GM12875 (cell line): ENCODE measurements around the gene SEZ6L.

Source experiments
- H3K4me3 ChIP-seq: one replicate; pipeline ENCODE4 v1.5.1; 2011; ENCODE audit warnings: low read depth, low read length, control low read depth
- TF ChIP-seq, protein P1 (sequence below): IDR thresholded peaks from 2 replicates; pipeline ENCODE4 v1.5.1; 2011; ENCODE audit warnings: low read depth, mild to moderate bottlenecking, control low read depth, inconsistent platforms, low read length, moderate library complexity, borderline replicate concordance; ENCODE audit not compliant: insufficient read depth

The SEZ6L gene

DNA sequence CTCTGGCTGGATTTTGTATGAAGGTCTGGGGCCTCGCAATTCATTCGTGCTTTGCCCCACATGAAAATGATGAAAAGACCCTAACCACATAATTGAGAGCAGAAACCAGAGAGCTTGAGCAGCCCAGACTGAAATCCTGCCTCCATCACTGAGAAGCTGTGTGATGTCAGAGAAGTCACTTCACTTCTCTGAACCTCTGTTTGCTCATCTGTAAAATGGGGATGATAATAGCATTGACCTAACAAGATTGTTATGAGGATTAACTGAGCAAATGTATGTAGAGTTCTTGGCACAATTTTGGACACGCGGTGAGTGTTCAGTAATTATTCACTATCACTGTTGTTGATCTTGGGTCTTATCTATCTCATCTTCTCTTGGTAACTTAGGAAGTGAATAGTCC lies 203.6 kb downstream of the SEZ6L start:
- H3K4me3 ChIP-seq = no peak overlapping the region
- TF ChIP-seq, protein P1, sequence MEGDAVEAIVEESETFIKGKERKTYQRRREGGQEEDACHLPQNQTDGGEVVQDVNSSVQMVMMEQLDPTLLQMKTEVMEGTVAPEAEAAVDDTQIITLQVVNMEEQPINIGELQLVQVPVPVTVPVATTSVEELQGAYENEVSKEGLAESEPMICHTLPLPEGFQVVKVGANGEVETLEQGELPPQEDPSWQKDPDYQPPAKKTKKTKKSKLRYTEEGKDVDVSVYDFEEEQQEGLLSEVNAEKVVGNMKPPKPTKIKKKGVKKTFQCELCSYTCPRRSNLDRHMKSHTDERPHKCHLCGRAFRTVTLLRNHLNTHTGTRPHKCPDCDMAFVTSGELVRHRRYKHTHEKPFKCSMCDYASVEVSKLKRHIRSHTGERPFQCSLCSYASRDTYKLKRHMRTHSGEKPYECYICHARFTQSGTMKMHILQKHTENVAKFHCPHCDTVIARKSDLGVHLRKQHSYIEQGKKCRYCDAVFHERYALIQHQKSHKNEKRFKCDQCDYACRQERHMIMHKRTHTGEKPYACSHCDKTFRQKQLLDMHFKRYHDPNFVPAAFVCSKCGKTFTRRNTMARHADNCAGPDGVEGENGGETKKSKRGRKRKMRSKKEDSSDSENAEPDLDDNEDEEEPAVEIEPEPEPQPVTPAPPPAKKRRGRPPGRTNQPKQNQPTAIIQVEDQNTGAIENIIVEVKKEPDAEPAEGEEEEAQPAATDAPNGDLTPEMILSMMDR = no peak

- H3K4me3 ChIP-seq = no peak overlapping the region
- TF ChIP-seq, protein P1 = no peak
Observed at GRCh38 chr22:26374391-26375026, 205.2 kb downstream of the SEZ6L start.

DNA sequence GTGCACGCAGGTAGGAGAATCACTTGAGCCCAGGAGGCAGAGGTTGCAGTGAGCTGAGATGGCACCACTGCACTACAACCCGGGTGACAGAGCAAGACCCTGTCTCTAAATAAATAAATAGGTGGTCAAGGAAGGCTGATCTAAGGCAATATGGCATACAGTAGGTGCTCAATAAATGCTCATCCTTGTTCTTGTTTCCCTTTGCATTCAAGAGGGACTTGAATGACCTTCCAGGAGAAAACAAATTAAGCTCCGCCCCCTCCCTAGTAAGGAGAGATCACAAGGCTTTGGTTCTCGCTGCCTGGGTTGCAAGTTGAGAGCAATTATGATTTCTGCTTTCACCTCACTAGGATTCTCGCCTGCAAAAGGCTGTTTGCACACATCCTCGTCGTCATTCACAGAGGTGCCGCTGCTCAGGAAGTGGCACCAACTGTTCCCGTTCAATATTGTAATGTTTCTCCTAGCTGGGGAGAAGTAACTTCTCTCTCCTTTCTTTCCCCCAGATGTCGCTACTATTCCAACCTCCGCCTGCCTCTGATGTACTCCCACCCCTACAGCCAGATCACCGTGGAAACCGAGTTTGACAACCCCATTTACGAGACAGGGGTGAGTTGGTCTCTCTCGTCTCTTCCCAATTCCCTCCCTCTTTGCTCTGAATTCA lies 208.0 kb downstream of the SEZ6L start:
- TF ChIP-seq, protein P1 = no peak
- no peak overlapping the region for H3K4me3 ChIP-seq

- H3K4me3 ChIP-seq = no peak overlapping the region
- TF ChIP-seq, protein P1 = no peak
Observed at GRCh38 chr22:26380072-26380830, 211.0 kb downstream of the SEZ6L start.

GRCh38 chr22:26382782-26383181 lies 213.5 kb downstream of the SEZ6L start:
- H3K4me3 ChIP-seq = no peak overlapping the region
- TF ChIP-seq, protein P1 = no peak

DNA sequence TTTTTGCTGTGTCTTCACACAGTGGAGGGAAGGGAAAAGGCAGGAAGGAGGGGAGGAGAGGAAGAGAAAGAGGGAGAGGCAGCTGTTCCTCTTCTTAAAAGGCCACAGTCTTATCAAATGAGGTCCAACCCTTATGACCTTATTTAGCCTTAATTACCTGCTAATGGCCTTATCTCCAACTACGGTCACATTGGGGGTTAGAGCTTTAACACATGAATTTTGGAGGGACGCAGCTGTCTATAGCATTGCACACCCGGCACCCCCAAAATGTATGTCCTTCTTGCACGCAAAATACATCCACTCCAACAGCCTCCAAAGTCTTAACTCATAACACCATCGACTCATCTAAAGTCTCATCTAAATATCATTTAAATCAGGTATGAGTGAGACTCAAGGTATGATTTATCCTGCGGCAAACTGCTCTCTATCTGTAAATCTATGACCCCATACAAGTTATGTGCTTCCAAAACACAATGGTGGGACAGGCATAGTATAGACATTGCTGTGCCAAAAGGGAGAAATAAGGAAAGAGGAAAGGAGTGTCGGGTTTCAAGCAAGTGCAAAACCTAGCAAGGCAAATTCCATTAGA lies 214.8 kb downstream of the SEZ6L start:
- TF ChIP-seq, protein P1 = no peak
- H3K4me3 ChIP-seq = no peak overlapping the region
